Naive thymus-derived CD8-positive, alpha-beta T cell (primary cell): ENCODE results near the gene CAPN14. TPM values are rescaled to one million over a fixed set of nuclear protein-coding genes. Genes with fewer than 3 reads are reported as not detected.
"Not testable (repeated sequence)": the region's sequence is repeated elsewhere in the genome, so short reads cannot be mapped to it uniquely, and the experiment has no call there.

Source experiments
- ATAC-seq, 2 donors: fragments of 150-1000 bp; cut with Tn5 transposase in 1 of 2; sonication (Bioruptor Pico), chemical (Tn5 transposase) in 1 of 2; 1 replicate in 1 of 2; 2 replicates in 1 of 2; pipeline ENCODE4 v1.10.0; 2021; ENCODE audit warnings: mild to moderate bottlenecking in 2 of 2, moderate library complexity in 2 of 2
- POLR2A ChIA-PET: fragments of 350-600 bp; sonication (Branson Sonifier 250); formaldehyde crosslinking; loops from one replicate; lab custom pipeline; 2021; ENCODE audit warnings: antibody characterized with exemption; lab: Charles Lee
- DNase-seq, 10 donors: peaks; one replicate each; pipeline versions ENCODE4 v3.0.0 to v3.0.0-alpha.2; 2020 to 2022
- H3K27ac Mint-ChIP-seq, 10 donors: one replicate each; pipeline ENCODE4 v1.8.0; 2020 to 2022; ENCODE audit warnings: mild to moderate bottlenecking in 10 of 10, mixed read lengths in 10 of 10, moderate library complexity in 4 of 10, inconsistent platforms in 1 of 10
- H3K27me3 Mint-ChIP-seq, 5 donors: one replicate each; pipeline ENCODE4 v1.8.0; 2021 to 2022; ENCODE audit warnings: mixed read lengths in 5 of 5
- H3K36me3 Mint-ChIP-seq, 3 donors: one replicate each; pipeline ENCODE4 v1.8.0; 2020 to 2022; ENCODE audit warnings: mixed read lengths in 3 of 3, mild to moderate bottlenecking in 2 of 3, inconsistent platforms in 1 of 3
- H3K4me1 Mint-ChIP-seq, 4 donors: one replicate each; pipeline ENCODE4 v1.8.0; 2021 to 2022; ENCODE audit warnings: mixed read lengths in 4 of 4
- H3K4me3 Mint-ChIP-seq, 10 donors: one replicate each; pipeline ENCODE4 v1.8.0; 2020 to 2022; ENCODE audit warnings: mild to moderate bottlenecking in 10 of 10, mixed read lengths in 10 of 10, moderate library complexity in 6 of 10, inconsistent platforms in 1 of 10
- H3K9me3 Mint-ChIP-seq, 9 donors: one replicate each; pipeline ENCODE4 v1.8.0; 2020 to 2022; ENCODE audit warnings: mixed read lengths in 9 of 9, mild to moderate bottlenecking in 3 of 9, inconsistent platforms in 1 of 9, moderate library complexity in 1 of 9
- polyA plus RNA-seq, 3 donors: library from polyadenylated mRNA; unstranded; fragments of 300-500 nt; fragmentation: Illumina TruSeq; gene quantifications; one replicate each; pipeline ENCODE4 v1.2.3, GENCODE V29; 2021
- total RNA-seq, 8 experiments: library from RNA in 2 of 8; stranded (reverse) in 2 of 8; gene quantifications; one replicate each; pipeline ENCODE4 v1.2.3 and lab custom pipeline; 2021 to 2026

The CAPN14 gene
- total and polyA plus RNA-seq, 5 experiments from 2014 or later: 0.09 to 0.65 (median 0.29) TPM; not detected in 1

DNA sequence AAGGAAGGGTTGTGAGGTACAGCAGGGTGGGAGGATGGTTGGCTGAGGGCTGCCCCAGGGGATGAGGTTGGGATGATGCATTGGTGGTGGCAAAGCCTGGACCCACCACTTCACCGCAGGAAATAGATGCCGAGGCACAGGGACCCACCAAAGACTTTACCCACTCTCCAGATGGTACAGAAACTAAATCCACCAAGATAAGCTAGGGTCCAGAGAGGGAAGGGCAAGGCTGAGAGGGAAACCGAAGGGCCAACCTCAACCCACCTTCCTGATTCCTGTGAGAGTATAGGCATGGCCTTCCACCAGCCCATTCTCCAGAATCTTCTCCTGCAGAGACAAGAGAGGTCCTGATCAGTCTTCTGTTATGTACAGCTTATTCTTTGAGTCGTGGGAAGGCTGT, 18.1 kb downstream of the CAPN14 start:
- no peak overlapping the region for H3K27ac Mint-ChIP-seq
- H3K9me3 Mint-ChIP-seq: peaks cover 0 to 2% (median 0%) of the 10 kb centered on the region in 9 donors
- no peaks in the 10 kb centered on the region for H3K27me3 Mint-ChIP-seq
- DNase-seq: no peak
- no peak for ATAC-seq
- peaks cover 0 to 5% (median 0%) of the 10 kb centered on the region in 3 donors for H3K36me3 Mint-ChIP-seq
- H3K4me1 Mint-ChIP-seq: no peaks in the 10 kb centered on the region
- H3K4me3 Mint-ChIP-seq: no peak overlapping the region
- POLR2A ChIA-PET: no interaction called here

- H3K36me3 Mint-ChIP-seq: peaks cover 0 to 5% (median 0%) of the 10 kb centered on the region in 3 donors
- no peak overlapping the region for H3K4me3 Mint-ChIP-seq
Measured at GRCh38 chr2:31197669-31198068, 19.6 kb downstream of the CAPN14 start.

DNA sequence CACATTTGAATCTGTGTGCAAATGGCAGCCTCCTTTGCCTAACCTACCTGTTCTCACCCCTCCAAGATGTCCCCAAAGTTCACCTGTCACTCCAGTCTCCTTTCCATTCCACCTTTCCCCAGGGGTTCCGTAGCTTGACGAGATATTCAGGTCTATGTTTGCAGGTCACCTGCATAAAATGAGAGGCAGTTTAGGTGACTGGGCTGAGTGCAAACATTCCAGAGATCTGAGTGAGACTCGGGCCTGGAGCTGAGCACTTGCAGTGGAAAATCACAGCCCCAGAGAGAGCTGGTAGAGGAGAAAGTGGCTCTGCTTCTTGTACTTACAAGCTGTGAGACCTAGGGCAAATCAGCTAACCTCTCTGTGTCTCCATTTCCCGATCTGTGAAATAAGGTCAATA, 20.1 kb downstream of the CAPN14 start:
- no peak overlapping the region for H3K4me3 Mint-ChIP-seq
- POLR2A ChIA-PET: no interaction called here
- no peak for ATAC-seq
- peaks cover 0 to 2% (median 0%) of the 10 kb centered on the region in 9 donors for H3K9me3 Mint-ChIP-seq
- no peaks in the 10 kb centered on the region for H3K27me3 Mint-ChIP-seq
- no peak overlapping the region for H3K27ac Mint-ChIP-seq
- no peaks in the 10 kb centered on the region for H3K4me1 Mint-ChIP-seq
- H3K36me3 Mint-ChIP-seq: peaks cover 0 to 5% (median 0%) of the 10 kb centered on the region in 3 donors
- no peak for DNase-seq

More at GRCh38 chr2:31197669-31198068, 19.6 kb downstream of the CAPN14 start:
- DNase-seq (no peak), ATAC-seq (no peak)
- Mint-ChIP-seq H3K9me3 (peaks cover 0 to 2% (median 0%) of the 10 kb centered on the region in 9 donors), H3K27ac (no peak overlapping the region), H3K4me1 (no peaks in the 10 kb centered on the region), H3K27me3 (no peaks in the 10 kb centered on the region)
- POLR2A ChIA-PET: no interaction called here

- Mint-ChIP-seq H3K36me3 (peaks cover 0 to 5% (median 0%) of the 10 kb centered on the region in 3 donors), H3K27ac (no peak overlapping the region), H3K27me3 (no peaks in the 10 kb centered on the region), H3K4me1 (no peaks in the 10 kb centered on the region), H3K4me3 (no peak overlapping the region), H3K9me3 (peaks cover 0 to 2% (median 0%) of the 10 kb centered on the region in 9 donors)
- POLR2A ChIA-PET: no interaction called here
- ATAC-seq (no peak), DNase-seq (no peak)
Measured at GRCh38 chr2:31196622-31197021, 20.7 kb downstream of the CAPN14 start.

- no peaks in the 10 kb centered on the region for H3K4me1 Mint-ChIP-seq
- H3K9me3 Mint-ChIP-seq: peaks cover 0 to 2% (median 0%) of the 10 kb centered on the region in 9 donors
- ATAC-seq (no peak), DNase-seq (no peak)
- H3K27me3 Mint-ChIP-seq: no peaks in the 10 kb centered on the region
- peaks cover 0 to under 1% (median 0%) of the 10 kb centered on the region in 3 donors for H3K36me3 Mint-ChIP-seq
- no peak overlapping the region for H3K4me3 Mint-ChIP-seq
- POLR2A ChIA-PET: no interaction called here
- no peak overlapping the region for H3K27ac Mint-ChIP-seq
Measured at GRCh38 chr2:31193806-31194205, 23.5 kb downstream of the CAPN14 start.

DNA sequence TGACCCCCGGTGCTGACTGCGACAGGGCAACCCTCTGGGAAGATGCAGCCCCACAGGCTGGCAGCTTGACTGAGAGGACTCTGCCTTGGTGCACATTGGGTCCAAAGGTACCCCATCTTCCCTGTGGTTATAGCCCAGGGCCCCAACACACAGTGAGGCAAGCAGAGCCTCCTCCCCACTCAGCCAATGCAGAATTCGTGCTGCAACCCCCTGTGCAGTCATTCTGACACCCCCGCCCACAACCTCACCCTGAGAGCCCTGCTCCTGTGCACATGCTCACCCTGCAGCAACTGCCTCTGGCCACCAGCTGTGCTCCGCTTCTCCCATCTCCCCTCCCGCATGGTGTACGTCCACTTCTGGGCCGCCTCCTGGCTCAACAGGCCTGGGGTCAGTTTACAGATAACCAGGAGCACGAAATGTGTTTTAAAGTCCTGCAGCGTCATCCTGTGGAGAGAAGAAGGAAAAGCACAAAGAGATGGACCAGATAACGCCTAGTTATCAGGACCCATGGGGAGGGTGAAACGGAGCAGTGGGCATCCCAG, 24.4 kb downstream of the CAPN14 start:
- Mint-ChIP-seq H3K4me1 (no peaks in the 10 kb centered on the region), H3K36me3 (no peaks in the 10 kb centered on the region), H3K9me3 (peaks cover 0 to 2% (median 0%) of the 10 kb centered on the region in 9 donors), H3K27me3 (peaks cover 0 to 3% (median 0%) of the 10 kb centered on the region in 5 donors), H3K27ac (no peak overlapping the region), H3K4me3 (no peak overlapping the region)
- ATAC-seq (no peak), DNase-seq (no peak)
- POLR2A ChIA-PET: no interaction called here

DNA sequence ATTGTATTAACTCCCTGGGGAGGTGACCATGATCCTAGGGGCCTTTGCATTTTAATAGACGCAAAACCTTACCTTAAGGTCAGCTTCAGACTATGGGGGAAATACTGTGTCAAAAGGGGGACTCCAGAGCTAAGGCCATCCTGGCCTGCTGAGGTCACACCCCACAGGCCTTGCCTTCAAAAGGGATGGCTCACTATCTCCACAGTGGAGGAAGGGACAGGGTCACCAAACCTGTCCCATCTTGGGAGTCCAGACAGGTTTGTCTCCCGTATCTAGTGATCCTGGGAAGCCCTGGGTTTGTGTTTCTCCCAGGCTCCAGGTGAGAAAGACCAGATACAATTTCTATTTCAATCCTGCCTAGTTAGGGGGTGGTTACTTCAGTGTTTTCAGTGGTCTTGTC, 24.9 kb downstream of the CAPN14 start:
- Mint-ChIP-seq H3K4me1 (no peaks in the 10 kb centered on the region), H3K9me3 (peaks cover 0 to 2% (median 0%) of the 10 kb centered on the region in 9 donors), H3K4me3 (no peak overlapping the region), H3K27me3 (peaks cover 0 to 3% (median 0%) of the 10 kb centered on the region in 5 donors), H3K36me3 (no peaks in the 10 kb centered on the region), H3K27ac (no peak overlapping the region)
- no peak for DNase-seq
- POLR2A ChIA-PET: no interaction called here
- no peak for ATAC-seq

GRCh38 chr2:31191931-31192330, 25.4 kb downstream of the CAPN14 start:
- POLR2A ChIA-PET: no interaction called here
- DNase-seq: no peak
- peaks cover 0 to 3% (median 0%) of the 10 kb centered on the region in 5 donors for H3K27me3 Mint-ChIP-seq
- no peak for ATAC-seq
- H3K4me3 Mint-ChIP-seq: no peak overlapping the region
- no peaks in the 10 kb centered on the region for H3K36me3 Mint-ChIP-seq
- H3K27ac Mint-ChIP-seq: no peak overlapping the region
- H3K9me3 Mint-ChIP-seq: peaks cover 0 to 2% (median 0%) of the 10 kb centered on the region in 9 donors
- no peaks in the 10 kb centered on the region for H3K4me1 Mint-ChIP-seq

GRCh38 chr2:31190188-31190587, 27.1 kb downstream of the CAPN14 start:
- no peaks in the 10 kb centered on the region for H3K36me3 Mint-ChIP-seq
- POLR2A ChIA-PET: interaction anchor here (0.7 kb wide), 1 partner anchor 112 kb away, joined by 3 read pairs; no protein-coding TSS in a partner anchor
- peaks cover 0 to 3% (median 0%) of the 10 kb centered on the region in 5 donors for H3K27me3 Mint-ChIP-seq
- ATAC-seq (no peak), DNase-seq (no peak)
- no peak overlapping the region for H3K27ac Mint-ChIP-seq
- no peak overlapping the region for H3K4me3 Mint-ChIP-seq
- no peaks in the 10 kb centered on the region for H3K9me3 Mint-ChIP-seq
- H3K4me1 Mint-ChIP-seq: no peaks in the 10 kb centered on the region

GRCh38 chr2:31189141-31189540, 28.2 kb downstream of the CAPN14 start:
- H3K4me3 Mint-ChIP-seq: no peak overlapping the region
- no peak for ATAC-seq
- peaks cover 0 to 6% (median 0%) of the 10 kb centered on the region in 9 donors for H3K9me3 Mint-ChIP-seq
- H3K4me1 Mint-ChIP-seq: no peaks in the 10 kb centered on the region
- H3K36me3 Mint-ChIP-seq: peaks cover 0 to 5% (median 0%) of the 10 kb centered on the region in 3 donors
- H3K27me3 Mint-ChIP-seq: peaks cover 0 to 3% (median 0%) of the 10 kb centered on the region in 5 donors
- POLR2A ChIA-PET: no interaction called here
- DNase-seq: no peak
- H3K27ac Mint-ChIP-seq: no peak overlapping the region

GRCh38 chr2:31188131-31188530, 29.2 kb downstream of the CAPN14 start:
- H3K27me3 Mint-ChIP-seq: peaks cover 0 to 3% (median 0%) of the 10 kb centered on the region in 5 donors
- H3K36me3 Mint-ChIP-seq: peaks cover 0 to 6% (median 4%) of the 10 kb centered on the region in 3 donors
- H3K4me3 Mint-ChIP-seq: no peak overlapping the region
- no peaks in the 10 kb centered on the region for H3K4me1 Mint-ChIP-seq
- DNase-seq: no peak
- peaks cover 0 to 11% (median 1%) of the 10 kb centered on the region in 9 donors for H3K9me3 Mint-ChIP-seq
- no peak overlapping the region for H3K27ac Mint-ChIP-seq
- no peak for ATAC-seq
- POLR2A ChIA-PET: no interaction called here

DNA sequence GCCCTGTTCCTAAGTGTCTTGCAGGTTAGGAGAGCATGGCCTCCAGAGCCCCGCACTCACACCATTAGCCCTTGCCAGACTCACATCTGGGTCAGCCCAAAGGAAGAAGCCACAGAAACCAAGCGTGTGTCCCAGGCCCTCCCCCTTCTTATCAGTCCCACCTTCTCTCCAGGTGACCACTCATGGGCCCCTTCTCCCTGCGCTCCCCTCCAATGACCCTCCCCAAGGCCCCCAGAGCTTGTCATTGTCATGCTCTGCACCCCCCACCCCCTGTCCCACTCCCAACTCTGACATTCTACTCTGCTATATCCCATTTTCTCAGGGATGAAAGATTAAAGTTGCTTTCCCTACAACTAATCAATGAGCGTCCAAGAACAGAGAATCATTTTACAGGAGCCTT, 30.1 kb downstream of the CAPN14 start:
- ATAC-seq (no peak), DNase-seq (no peak)
- H3K27me3 Mint-ChIP-seq: peaks cover 0 to 3% (median 0%) of the 10 kb centered on the region in 5 donors
- H3K4me1 Mint-ChIP-seq: no peaks in the 10 kb centered on the region
- H3K36me3 Mint-ChIP-seq: peaks cover 0 to 6% (median 4%) of the 10 kb centered on the region in 3 donors
- H3K4me3 Mint-ChIP-seq: no peak overlapping the region
- POLR2A ChIA-PET: no interaction called here
- no peak overlapping the region for H3K27ac Mint-ChIP-seq
- H3K9me3 Mint-ChIP-seq: peaks cover 0 to 11% (median 1%) of the 10 kb centered on the region in 9 donors

DNA sequence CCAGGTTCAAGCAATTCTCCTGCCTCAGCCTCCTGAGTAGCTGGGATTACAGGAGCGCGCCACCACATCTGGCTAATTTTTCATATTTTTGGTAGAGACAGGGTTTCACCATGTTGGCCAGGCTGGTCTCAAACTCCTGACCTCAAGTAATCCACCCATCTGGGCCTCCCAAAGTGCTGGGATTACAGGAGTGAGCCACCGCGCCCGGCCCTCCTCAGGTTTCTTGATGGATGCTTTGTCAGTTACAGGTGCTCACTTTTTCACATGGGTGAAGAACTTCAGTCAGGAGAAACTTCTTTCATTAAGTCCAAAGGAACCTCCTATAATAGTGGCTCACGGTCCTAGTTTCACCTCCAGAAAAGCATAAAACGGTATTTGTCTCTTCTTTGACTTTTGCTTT, 33.3 kb downstream of the CAPN14 start:
- peaks cover 0 to 11% (median 1%) of the 10 kb centered on the region in 9 donors for H3K9me3 Mint-ChIP-seq
- POLR2A ChIA-PET, H3K36me3 Mint-ChIP-seq, H3K4me3 Mint-ChIP-seq, H3K4me1 Mint-ChIP-seq, ATAC-seq, H3K27ac Mint-ChIP-seq, DNase-seq, H3K27me3 Mint-ChIP-seq: not testable (repeated sequence)

- Mint-ChIP-seq H3K4me3 (no peak overlapping the region), H3K9me3 (peaks cover 0 to 5% (median 0%) of the 10 kb centered on the region in 9 donors), H3K27ac (no peak overlapping the region), H3K27me3 (peaks cover 0 to 3% (median 0%) of the 10 kb centered on the region in 5 donors), H3K36me3 (no peaks in the 10 kb centered on the region), H3K4me1 (no peaks in the 10 kb centered on the region)
- POLR2A ChIA-PET: no interaction called here
- no peak for ATAC-seq
- no peak for DNase-seq
Measured at GRCh38 chr2:31176742-31177141, 40.6 kb downstream of the CAPN14 start.
